RWPE1 (cell line): ENCODE data around the gene RDH14.
A peak's percentile ranks its signal among the peaks of the same experiment; 100 is the strongest.

Experiments used
- CTCF ChIA-PET: fragments of 350-600 bp; sonication (Branson Sonifier 250); formaldehyde crosslinking; extraction: SDS; loops from one replicate; lab custom pipeline; 2021; lab: Yijun Ruan, JAX
- POLR2A ChIA-PET: fragments of 400-600 bp; formaldehyde crosslinking; extraction: SDS; loops from one replicate; lab custom pipeline; 2020; ENCODE audit warnings: antibody characterized with exemption; ENCODE audit not compliant: low non-redundant PET; lab: Yijun Ruan, JAX
- DNase-seq: peaks from one replicate; pipeline ENCODE4 v3.0.0; 2012; ENCODE audit warnings: low spot score
- H3K27ac ChIP-seq: fragments of 450-650 bp; 2 replicates; pipeline ENCODE4 v1.5.1; 2017
- TF ChIP-seq, protein P1 (sequence below): fragments of 450-650 bp; conservative IDR thresholded peaks from 2 replicates; pipeline ENCODE4 v1.5.1; 2017; ENCODE audit warnings: low read depth, mild to moderate bottlenecking

RDH14 gene

DNA sequence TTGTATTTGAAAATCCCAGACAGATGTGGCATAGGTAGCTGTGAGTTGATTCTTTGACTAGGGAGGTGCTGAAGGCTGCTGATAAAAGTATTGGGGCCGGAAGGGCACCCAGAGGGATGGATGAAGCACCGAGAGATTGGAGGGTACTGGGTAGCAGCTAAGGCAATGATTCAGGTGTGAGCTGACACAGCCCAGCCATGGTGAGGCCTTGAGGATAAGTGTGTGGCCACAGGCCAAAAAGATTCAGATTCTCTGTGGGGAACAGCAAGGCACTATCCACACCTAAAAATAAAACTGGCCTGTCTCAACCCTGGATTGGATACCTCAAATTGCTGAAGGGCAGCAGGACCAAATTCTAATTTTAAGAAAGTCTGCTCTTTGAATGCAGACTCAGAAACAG, 35.2 kb downstream of the RDH14 start:
- no peak for DNase-seq
- POLR2A ChIA-PET, result no interaction called here
- CTCF ChIA-PET, result no interaction called here
- TF ChIP-seq, protein P1, sequence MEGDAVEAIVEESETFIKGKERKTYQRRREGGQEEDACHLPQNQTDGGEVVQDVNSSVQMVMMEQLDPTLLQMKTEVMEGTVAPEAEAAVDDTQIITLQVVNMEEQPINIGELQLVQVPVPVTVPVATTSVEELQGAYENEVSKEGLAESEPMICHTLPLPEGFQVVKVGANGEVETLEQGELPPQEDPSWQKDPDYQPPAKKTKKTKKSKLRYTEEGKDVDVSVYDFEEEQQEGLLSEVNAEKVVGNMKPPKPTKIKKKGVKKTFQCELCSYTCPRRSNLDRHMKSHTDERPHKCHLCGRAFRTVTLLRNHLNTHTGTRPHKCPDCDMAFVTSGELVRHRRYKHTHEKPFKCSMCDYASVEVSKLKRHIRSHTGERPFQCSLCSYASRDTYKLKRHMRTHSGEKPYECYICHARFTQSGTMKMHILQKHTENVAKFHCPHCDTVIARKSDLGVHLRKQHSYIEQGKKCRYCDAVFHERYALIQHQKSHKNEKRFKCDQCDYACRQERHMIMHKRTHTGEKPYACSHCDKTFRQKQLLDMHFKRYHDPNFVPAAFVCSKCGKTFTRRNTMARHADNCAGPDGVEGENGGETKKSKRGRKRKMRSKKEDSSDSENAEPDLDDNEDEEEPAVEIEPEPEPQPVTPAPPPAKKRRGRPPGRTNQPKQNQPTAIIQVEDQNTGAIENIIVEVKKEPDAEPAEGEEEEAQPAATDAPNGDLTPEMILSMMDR, result no peak
- H3K27ac ChIP-seq, result no peak overlapping the region

DNA sequence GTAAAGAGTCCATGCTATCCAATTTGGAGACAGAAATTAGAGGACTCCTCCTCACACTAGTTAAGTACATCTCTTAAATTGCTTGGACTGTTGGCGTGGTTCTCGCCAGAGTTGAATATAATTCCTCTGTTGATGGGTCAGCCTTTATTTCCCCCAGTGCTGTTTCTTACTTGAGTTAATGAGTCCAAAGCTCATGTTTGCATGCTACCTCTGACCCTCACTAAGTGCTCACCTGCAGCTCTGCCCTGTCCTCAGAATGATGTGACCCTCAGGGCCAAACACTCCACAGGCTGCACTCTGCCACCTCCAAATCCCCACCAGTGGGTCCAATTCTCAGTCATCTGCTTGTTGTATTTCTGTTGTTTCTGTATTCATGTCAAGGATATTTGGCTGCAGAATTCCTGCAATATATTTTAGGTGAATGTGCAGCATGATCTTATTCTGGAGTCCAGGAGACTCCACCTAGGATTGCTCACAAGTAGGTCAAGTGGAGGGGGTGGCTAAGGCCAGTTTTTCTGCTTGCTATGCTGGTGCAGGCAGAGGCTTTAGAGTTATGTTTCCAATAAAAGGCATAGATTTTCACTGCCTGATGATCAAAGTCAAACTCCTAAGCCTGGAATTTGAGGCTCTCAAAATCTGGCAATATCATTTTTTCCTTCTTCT, 37.8 kb downstream of the RDH14 start:
- DNase-seq, result no peak
- no peak overlapping the region for H3K27ac ChIP-seq
- POLR2A ChIA-PET, result no interaction called here
- CTCF ChIA-PET, result interaction anchor here (0.7 kb wide), 1 partner anchor 58 kb away, joined by 4 read pairs; no protein-coding TSS in a partner anchor
- TF ChIP-seq, protein P1, result no peak

GRCh38 chr2:18520451-18521425, 39.7 kb downstream of the RDH14 start:
- DNase-seq, result peak; percentile 74
- CTCF ChIA-PET, result interaction anchor here (0.6 to 1.3 kb wide), 10 partner anchors 10 to 1342 kb away, joined by 3 to 6 read pairs (median 4); no protein-coding TSS in a partner anchor

DNA sequence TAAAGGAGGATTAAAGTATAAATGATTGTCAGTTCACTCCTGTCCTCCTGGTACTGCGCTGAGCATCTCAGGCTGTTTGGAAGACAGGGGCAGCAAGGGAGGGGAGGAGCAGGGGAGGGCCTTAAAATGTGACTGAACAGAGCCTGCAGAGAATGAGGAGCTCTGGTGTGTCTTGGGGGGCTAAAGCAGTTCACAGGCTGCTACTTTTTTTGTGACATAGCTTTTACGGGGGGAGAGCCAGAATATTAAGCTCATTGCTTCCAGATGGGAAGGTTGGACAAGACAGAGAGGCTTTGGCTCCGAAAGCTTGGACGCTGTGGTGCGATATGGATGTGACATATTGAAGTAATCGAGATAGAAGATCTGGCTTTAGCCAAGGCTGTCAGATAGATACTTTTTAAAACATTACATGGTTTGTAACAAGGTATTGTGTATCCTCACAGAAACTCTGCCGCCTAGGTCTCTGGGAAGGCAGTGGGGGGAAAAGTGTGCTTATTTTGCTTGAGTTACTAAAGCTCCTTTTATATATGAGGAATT, 40.5 kb downstream of the RDH14 start:
- H3K27ac ChIP-seq, result no peak overlapping the region
- no peak for DNase-seq
- ChIA-PET POLR2A (interaction anchor here (0.6 kb wide), 1 partner anchor 86 kb away, joined by 3 read pairs; no protein-coding TSS in a partner anchor), CTCF (interaction anchor here (0.7 to 0.9 kb wide), 4 partner anchors 9 to 1343 kb away, joined by 3 to 5 read pairs (median 4); no protein-coding TSS in a partner anchor)
- TF ChIP-seq, protein P1, result no peak

More at GRCh38 chr2:18520451-18521425, 39.7 kb downstream of the RDH14 start:
- TF ChIP-seq, protein P1, result peak; percentile 90
- POLR2A ChIA-PET, result no interaction called here
- peak overlapping the region; percentile 35; the same call in 1 of the 2 replicates for H3K27ac ChIP-seq

GRCh38 chr2:18518116-18519111, 42.0 kb downstream of the RDH14 start:
- CTCF ChIA-PET, result interaction anchor here (1.2 kb wide), 1 partner anchor 11 kb away, joined by 4 read pairs; no protein-coding TSS in a partner anchor
- TF ChIP-seq, protein P1, result no peak
- DNase-seq, result peak; percentile 9
- POLR2A ChIA-PET, result no interaction called here
- H3K27ac ChIP-seq, result no peak overlapping the region
